HCT116 (cell line): ENCODE results near the gene MDM2. TPM values are rescaled to one million over a fixed set of nuclear protein-coding genes. Genes with fewer than 3 reads are reported as not detected.

Experiments used
- ATAC-seq: fragments of 200-7000 bp; cut with Tn5 transposase; 2 replicates; pipeline ENCODE4 v1.9.1; 2020; ENCODE audit warnings: mild to moderate bottlenecking, moderate library complexity
- BruUV-seq: library from RNA; stranded (reverse); fragments of 400-500 nt; replicated peaks from 2 replicates; lab custom pipeline; 2021; lab: Mats Ljungman, UMichigan
- CTCF ChIA-PET: fragments of 300-600 bp; sonication (Branson Sonifier 250); formaldehyde crosslinking; loops from one replicate; lab custom pipeline; 2021; ENCODE audit warnings: antibody characterized with exemption; lab: Charles Lee
- POLR2A ChIA-PET: fragments of 300-600, 350-600 bp; sonication (Branson Sonifier 250); formaldehyde crosslinking; loops from one replicate; lab custom pipeline; 2021; ENCODE audit warnings: antibody characterized with exemption; lab: Charles Lee
- RAD21 ChIA-PET, 2 experiments: fragments of 300-600 bp; sonication (Branson Sonifier 250); formaldehyde crosslinking; loops; one replicate each; lab custom pipeline; 2023; ENCODE audit warnings: low total read pairs in 2 of 2; ENCODE audit not compliant: uncharacterized antibody in 2 of 2, unreplicated experiment in 2 of 2, low non-redundant PET in 1 of 2; lab: Charles Lee
- DNase-seq: peaks from one replicate; pipeline ENCODE4 v3.0.0-alpha.2; 2010; ENCODE audit warnings: low read depth, low spot score
- H2AFZ ChIP-seq: fragments of 200-600 bp; shearing (Covaris generic), sonication (generic); 2 replicates; pipeline ENCODE4 v1.6.1; 2017; ENCODE audit warnings: low read depth, mixed run types, mixed read lengths, antibody characterized with exemption, low read length; ENCODE audit not compliant: poor library complexity, severe bottlenecking
- H3K27ac ChIP-seq: 2 replicates; pipeline ENCODE4 v1.5.1; 2012; ENCODE audit warnings: low read depth, low read length
- H3K27me3 ChIP-seq: fragments of 200-600 bp; sonication (generic); 2 replicates; pipeline ENCODE4 v1.6.1; 2016; ENCODE audit warnings: mixed run types, low read length, mixed read lengths; ENCODE audit not compliant: insufficient read depth
- H3K36me3 ChIP-seq, 2 experiments: fragments of 200-500 bp in 1 of 2; fragments of 200-600 bp in 1 of 2; sonication (Bioruptor generic) in 1 of 2; sonication (generic) in 1 of 2; 2 replicates each; pipeline versions ENCODE4 v1.5.1 to v1.6.1; 2014 to 2016; ENCODE audit warnings: low read length in 2 of 2, inconsistent platforms in 1 of 2, mixed read lengths in 1 of 2, mixed run types in 1 of 2; ENCODE audit not compliant: insufficient read depth in 2 of 2, control insufficient read depth in 1 of 2
- H3K4me1 ChIP-seq, 2 experiments: fragments of 200-600 bp in 1 of 2; sonication (generic) in 1 of 2; 2 replicates each; pipeline versions ENCODE4 v1.5.1 to v1.6.1; 2012 to 2017; ENCODE audit warnings: low read length in 2 of 2, inconsistent platforms in 1 of 2, mild to moderate bottlenecking in 1 of 2, mixed read lengths in 1 of 2, mixed run types in 1 of 2, moderate library complexity in 1 of 2; ENCODE audit not compliant: insufficient read depth in 2 of 2, control insufficient read depth in 1 of 2
- H3K4me2 ChIP-seq: fragments of 200-600 bp; sonication (generic); 2 replicates; pipeline ENCODE4 v1.6.1; 2017; ENCODE audit warnings: mixed run types, low read length, mixed read lengths
- H3K4me3 ChIP-seq, 2 experiments: fragments of 200-600 bp in 1 of 2; sonication (generic) in 1 of 2; replicated peaks in 1 of 2; 2 replicates each; pipeline ENCODE4 v1.5.1; 2011 to 2016; ENCODE audit warnings: low read length in 2 of 2, control low read depth in 1 of 2, low read depth in 1 of 2, mild to moderate bottlenecking in 1 of 2, mixed read lengths in 1 of 2, mixed run types in 1 of 2
- H3K79me2 ChIP-seq: fragments of 200-600 bp; sonication (generic); 2 replicates; pipeline ENCODE4 v1.6.1; 2017; ENCODE audit warnings: mild to moderate bottlenecking, mixed run types, low read length, moderate library complexity, mixed read lengths; ENCODE audit not compliant: insufficient read depth
- H3K9ac ChIP-seq: fragments of 200-600 bp; sonication (generic); 2 replicates; pipeline ENCODE4 v1.6.1; 2016; ENCODE audit warnings: low read length, mixed read lengths
- H3K9me2 ChIP-seq: fragments of 200-600 bp; sonication (generic), shearing (Covaris generic); 2 replicates; pipeline ENCODE4 v1.6.1; 2017; ENCODE audit warnings: mixed run types, mild to moderate bottlenecking, moderate library complexity; ENCODE audit not compliant: insufficient read depth
- H3K9me3 ChIP-seq, 2 experiments: fragments of 200-500 bp in 1 of 2; fragments of 200-600 bp in 1 of 2; sonication (Bioruptor generic) in 1 of 2; sonication (generic) in 1 of 2; 2 replicates each; pipeline ENCODE4 v1.6.1; 2014 to 2017; ENCODE audit warnings: low read length in 2 of 2, mixed read lengths in 2 of 2, inconsistent platforms in 1 of 2, low read depth in 1 of 2, mild to moderate bottlenecking in 1 of 2, mixed run types in 1 of 2, moderate library complexity in 1 of 2; ENCODE audit not compliant: control insufficient read depth in 1 of 2, insufficient read depth in 1 of 2
- H4K20me1 ChIP-seq: fragments of 200-600 bp; sonication (generic), shearing (Covaris generic); 2 replicates; pipeline ENCODE4 v1.6.1; 2017; ENCODE audit warnings: mixed run types, mild to moderate bottlenecking, moderate library complexity; ENCODE audit not compliant: insufficient read depth
- CBX3 ChIP-seq: IDR thresholded peaks from 2 replicates; pipeline ENCODE4 v1.6.1; 2012; ENCODE audit warnings: low read depth
- CEBPB ChIP-seq: IDR thresholded peaks from 2 replicates; pipeline ENCODE4 v1.6.1; 2012; ENCODE audit warnings: low read depth
- EGR1 ChIP-seq: IDR thresholded peaks from 2 replicates; pipeline ENCODE4 v1.6.1; 2012; ENCODE audit warnings: low read depth
- JUND ChIP-seq: IDR thresholded peaks from 2 replicates; pipeline ENCODE4 v1.6.1; 2012
- POLR2A ChIP-seq: IDR thresholded peaks from 2 replicates; pipeline ENCODE4 v1.7.0; 2011; ENCODE audit warnings: borderline replicate concordance; ENCODE audit not compliant: insufficient read depth, insufficient read length; ENCODE audit errors: extremely low read depth
- SIN3A ChIP-seq: IDR thresholded peaks from 2 replicates; pipeline ENCODE4 v1.6.1; 2012; ENCODE audit warnings: low read depth
- SP1 ChIP-seq: IDR thresholded peaks from 2 replicates; pipeline ENCODE4 v1.6.1; 2012; ENCODE audit warnings: low read depth
- SRF ChIP-seq: IDR thresholded peaks from 2 replicates; pipeline ENCODE4 v1.6.1; 2012; ENCODE audit warnings: low read depth
- TCF7L2 ChIP-seq: IDR thresholded peaks from 2 replicates; pipeline ENCODE4 v1.7.0; 2011; ENCODE audit warnings: borderline replicate concordance, inconsistent platforms; ENCODE audit not compliant: insufficient read depth, insufficient read length; ENCODE audit errors: extremely low read depth
- ZFX ChIP-seq: fragments of 450-650 bp; IDR thresholded peaks from 2 replicates; pipeline ENCODE4 v1.6.1; 2017
- intact Hi-C: fragments of 100-400 bp; cut with micrococcal nuclease; formaldehyde crosslinking; loops from 2 replicates; pipeline ENCODE4 v1.10.0; 2022
- total RNA-seq: library from RNA; stranded (reverse); gene quantifications from one replicate; pipeline ENCODE4 v1.2.1, GENCODE V29; 2021; ENCODE audit not compliant: unreplicated experiment
- TF ChIP-seq, protein P1 (sequence below): IDR thresholded peaks from 2 replicates; pipeline ENCODE4 v1.6.1; 2012
- TF ChIP-seq, protein P2 (sequence below): IDR thresholded peaks from 2 replicates; pipeline ENCODE4 v1.6.1; 2011; ENCODE audit warnings: mild to moderate bottlenecking, low read length, moderate library complexity; ENCODE audit not compliant: insufficient replicate concordance; ENCODE audit errors: extremely low read depth
- TF ChIP-seq, protein P3 (sequence below), 3 experiments: fragments of 200-600 bp in 1 of 3; sonication (generic) in 1 of 3; IDR thresholded peaks in 2 of 3; conservative IDR thresholded peaks in 1 of 3; 2 replicates each; pipeline ENCODE4 v1.5.1; 2012 to 2017; ENCODE audit warnings: low read depth in 2 of 3, low read length in 2 of 3, antibody characterized with exemption in 1 of 3, borderline replicate concordance in 1 of 3, control low read depth in 1 of 3, mild to moderate bottlenecking in 1 of 3, mixed read lengths in 1 of 3, mixed run types in 1 of 3, moderate library complexity in 1 of 3; ENCODE audit not compliant: insufficient read depth in 1 of 3

Gene MDM2
- total RNA-seq, 1 experiment from 2014 or later: 170 TPM

DNA sequence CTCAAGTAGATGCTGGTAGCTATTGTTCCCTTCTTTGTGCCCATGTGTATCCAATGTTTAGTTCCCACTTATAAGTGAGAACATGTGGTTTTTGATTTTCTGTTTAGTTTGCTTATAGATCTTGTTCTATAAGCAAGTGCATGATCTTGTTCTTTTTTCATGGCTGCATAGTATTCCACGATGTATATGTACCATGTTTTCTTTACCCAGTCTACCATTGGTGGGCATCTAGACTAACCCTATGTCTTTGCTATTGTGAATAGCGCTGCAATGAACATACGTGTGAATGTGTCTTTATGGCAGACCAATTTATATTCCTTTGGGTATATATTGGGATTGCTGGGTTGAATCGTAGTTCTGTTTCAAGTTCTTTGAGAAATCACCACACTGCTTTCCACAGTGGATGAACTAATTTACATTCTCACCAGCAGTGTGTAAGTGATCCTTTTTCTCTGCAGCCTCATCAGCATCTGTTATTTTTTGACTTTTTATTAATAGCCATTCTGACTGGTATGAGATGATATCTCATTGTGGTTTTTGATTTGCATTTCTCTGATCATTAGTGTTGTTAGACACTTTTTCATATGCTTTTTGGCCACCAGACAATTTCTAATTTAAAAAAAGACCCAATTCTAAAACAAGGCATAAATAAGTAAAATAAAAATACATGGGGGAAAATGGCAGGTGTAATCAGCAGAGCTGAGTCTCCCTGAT is 74.4 kb downstream of the MDM2 start:
- ChIA-PET RAD21 (no interaction called here), POLR2A (no interaction called here), CTCF (no interaction called here)
- no peak overlapping the region for H3K4me2 ChIP-seq
- no peaks in the 10 kb centered on the region for H4K20me1 ChIP-seq
- ATAC-seq (no peak), DNase-seq (no peak)
- no peaks in the 10 kb centered on the region for H3K36me3 ChIP-seq
- H3K4me1 ChIP-seq: no peaks in the 10 kb centered on the region
- peaks cover 0 to 7% of the 10 kb centered on the region in 2 experiments; a peak in 1 of 4 replicates for H3K9me3 ChIP-seq
- no peak overlapping the region for H3K9ac ChIP-seq
- no peaks in the 10 kb centered on the region for H3K79me2 ChIP-seq
- intact Hi-C loops: no loop called here
- no peak overlapping the region for H3K4me3 ChIP-seq
- H3K27me3 ChIP-seq: no peaks in the 10 kb centered on the region
- H3K27ac ChIP-seq: no peak overlapping the region
- no peaks in the 10 kb centered on the region for H3K9me2 ChIP-seq
- BruUV-seq: no TSS peak
- no peak overlapping the region for H2AFZ ChIP-seq
- TF ChIP-seq EGR1 (no peak), CBX3 (no peak), ZFX (no peak), JUND (no peak), SRF (no peak), POLR2A (no peak), TCF7L2 (no peak), CEBPB (no peak), SIN3A (no peak), SP1 (no peak)
- TF ChIP-seq, protein P1, sequence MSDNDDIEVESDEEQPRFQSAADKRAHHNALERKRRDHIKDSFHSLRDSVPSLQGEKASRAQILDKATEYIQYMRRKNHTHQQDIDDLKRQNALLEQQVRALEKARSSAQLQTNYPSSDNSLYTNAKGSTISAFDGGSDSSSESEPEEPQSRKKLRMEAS: no peak
- TF ChIP-seq, protein P2, sequence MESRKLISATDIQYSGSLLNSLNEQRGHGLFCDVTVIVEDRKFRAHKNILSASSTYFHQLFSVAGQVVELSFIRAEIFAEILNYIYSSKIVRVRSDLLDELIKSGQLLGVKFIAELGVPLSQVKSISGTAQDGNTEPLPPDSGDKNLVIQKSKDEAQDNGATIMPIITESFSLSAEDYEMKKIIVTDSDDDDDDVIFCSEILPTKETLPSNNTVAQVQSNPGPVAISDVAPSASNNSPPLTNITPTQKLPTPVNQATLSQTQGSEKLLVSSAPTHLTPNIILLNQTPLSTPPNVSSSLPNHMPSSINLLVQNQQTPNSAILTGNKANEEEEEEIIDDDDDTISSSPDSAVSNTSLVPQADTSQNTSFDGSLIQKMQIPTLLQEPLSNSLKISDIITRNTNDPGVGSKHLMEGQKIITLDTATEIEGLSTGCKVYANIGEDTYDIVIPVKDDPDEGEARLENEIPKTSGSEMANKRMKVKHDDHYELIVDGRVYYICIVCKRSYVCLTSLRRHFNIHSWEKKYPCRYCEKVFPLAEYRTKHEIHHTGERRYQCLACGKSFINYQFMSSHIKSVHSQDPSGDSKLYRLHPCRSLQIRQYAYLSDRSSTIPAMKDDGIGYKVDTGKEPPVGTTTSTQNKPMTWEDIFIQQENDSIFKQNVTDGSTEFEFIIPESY: no peak
- TF ChIP-seq, protein P3, sequence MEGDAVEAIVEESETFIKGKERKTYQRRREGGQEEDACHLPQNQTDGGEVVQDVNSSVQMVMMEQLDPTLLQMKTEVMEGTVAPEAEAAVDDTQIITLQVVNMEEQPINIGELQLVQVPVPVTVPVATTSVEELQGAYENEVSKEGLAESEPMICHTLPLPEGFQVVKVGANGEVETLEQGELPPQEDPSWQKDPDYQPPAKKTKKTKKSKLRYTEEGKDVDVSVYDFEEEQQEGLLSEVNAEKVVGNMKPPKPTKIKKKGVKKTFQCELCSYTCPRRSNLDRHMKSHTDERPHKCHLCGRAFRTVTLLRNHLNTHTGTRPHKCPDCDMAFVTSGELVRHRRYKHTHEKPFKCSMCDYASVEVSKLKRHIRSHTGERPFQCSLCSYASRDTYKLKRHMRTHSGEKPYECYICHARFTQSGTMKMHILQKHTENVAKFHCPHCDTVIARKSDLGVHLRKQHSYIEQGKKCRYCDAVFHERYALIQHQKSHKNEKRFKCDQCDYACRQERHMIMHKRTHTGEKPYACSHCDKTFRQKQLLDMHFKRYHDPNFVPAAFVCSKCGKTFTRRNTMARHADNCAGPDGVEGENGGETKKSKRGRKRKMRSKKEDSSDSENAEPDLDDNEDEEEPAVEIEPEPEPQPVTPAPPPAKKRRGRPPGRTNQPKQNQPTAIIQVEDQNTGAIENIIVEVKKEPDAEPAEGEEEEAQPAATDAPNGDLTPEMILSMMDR (IDR thresholded peaks at IDR 0.05 in 2 of 3, conservative IDR thresholded peaks at IDR 0.05 in 1 of 3; ENCODE audit: borderline replicate concordance in 1 of 3, insufficient read depth in 1 of 3, low read depth in 2 of 3, low read length in 2 of 3): no peak
